NCI-H2107 (cell line): ENCODE measurements around the gene TTC34.

Experiments used
- DNase-seq: peaks from one replicate; lab custom pipeline; 2025; lab: John Stamatoyannopoulos, UW

Gene TTC34

GRCh38 chr1:2830761-2831425 is 29.4 kb upstream of the TTC34 start:
- no peak for DNase-seq

GRCh38 chr1:2829846-2830615 is 28.5 kb upstream of the TTC34 start:
- DNase-seq: no peak

GRCh38 chr1:2828586-2829250 is 27.2 kb upstream of the TTC34 start:
- no peak for DNase-seq

- no peak for DNase-seq
These were observed 25.3 kb upstream of the TTC34 start for GRCh38 chr1:2826736-2827292.

GRCh38 chr1:2826316-2826715 is 24.8 kb upstream of the TTC34 start:
- DNase-seq: no peak

GRCh38 chr1:2825487-2826189 is 24.1 kb upstream of the TTC34 start:
- DNase-seq: no peak

GRCh38 chr1:2824999-2825398 is 23.5 kb upstream of the TTC34 start:
- DNase-seq: no peak

- no peak for DNase-seq
These were observed 22.6 kb upstream of the TTC34 start for GRCh38 chr1:2823921-2824610.

- DNase-seq: no peak
These were observed 21.2 kb upstream of the TTC34 start for GRCh38 chr1:2822621-2823145.

GRCh38 chr1:2821966-2822620 is 20.6 kb upstream of the TTC34 start:
- no peak for DNase-seq

GRCh38 chr1:2821373-2821955 is 20.0 kb upstream of the TTC34 start:
- DNase-seq: no peak

- no peak for DNase-seq
These were observed 19.4 kb upstream of the TTC34 start for GRCh38 chr1:2820731-2821372.

- DNase-seq: no peak
These were observed 18.6 kb upstream of the TTC34 start for GRCh38 chr1:2819831-2820730.

GRCh38 chr1:2819429-2819828 is 17.9 kb upstream of the TTC34 start:
- no peak for DNase-seq

GRCh38 chr1:2817784-2818564 is 16.5 kb upstream of the TTC34 start:
- no peak for DNase-seq

GRCh38 chr1:2816786-2817185 is 15.3 kb upstream of the TTC34 start:
- DNase-seq: no peak

- DNase-seq: no peak
These were observed 14.1 kb upstream of the TTC34 start for GRCh38 chr1:2815551-2815950.

- no peak for DNase-seq
These were observed 13.1 kb upstream of the TTC34 start for GRCh38 chr1:2814511-2815075.
